ENCODE data around the gene PLCL2. TPM values are rescaled to one million over a fixed set of nuclear protein-coding genes. Genes with fewer than 3 reads are reported as not detected.
"Not testable (repeated sequence)": the region's sequence is repeated elsewhere in the genome, so short reads cannot be mapped to it uniquely, and the experiment has no call there.

The PLCL2 gene
- total RNA-seq, 1 donor from 2014 or later: 1.6 TPM

- no peak for FAIRE-seq
- H3K4me3 ChIP-seq (ENCODE audit: low read depth, low read length): no peak overlapping the region
- no peak for TF ChIP-seq CTCF (IDR thresholded peaks at IDR 0.05; ENCODE audit: insufficient read depth, low read length, severe bottlenecking)
- no peaks in the 10 kb centered on the region for H3K27me3 ChIP-seq (ENCODE audit: control insufficient read depth, insufficient read depth, low read length)
- H3K36me3 ChIP-seq (ENCODE audit: control insufficient read depth, insufficient read depth, low read length): no peaks in the 10 kb centered on the region
- DNase-seq (ENCODE audit: low read depth): no peak
These were observed 65.5 kb downstream of the PLCL2 start for GRCh38 chr3:16950282-16950681.

GRCh38 chr3:16950845-16951244, 66.1 kb downstream of the PLCL2 start:
- no peaks in the 10 kb centered on the region for H3K36me3 ChIP-seq (ENCODE audit: control insufficient read depth, insufficient read depth, low read length)
- no peaks in the 10 kb centered on the region for H3K27me3 ChIP-seq (ENCODE audit: control insufficient read depth, insufficient read depth, low read length)
- no peak overlapping the region for H3K4me3 ChIP-seq (ENCODE audit: low read depth, low read length)
- FAIRE-seq (no peak), DNase-seq (ENCODE audit: low read depth) (no peak)
- no peak for TF ChIP-seq CTCF (IDR thresholded peaks at IDR 0.05; ENCODE audit: insufficient read depth, low read length, severe bottlenecking)

GRCh38 chr3:16957852-16958251, 73.1 kb downstream of the PLCL2 start:
- not testable (repeated sequence) for DNase-seq (ENCODE audit: low read depth); FAIRE-seq; H3K36me3 ChIP-seq (ENCODE audit: control insufficient read depth, insufficient read depth, low read length); H3K4me3 ChIP-seq (ENCODE audit: low read depth, low read length); H3K27me3 ChIP-seq (ENCODE audit: control insufficient read depth, insufficient read depth, low read length)

GRCh38 chr3:16960125-16960524, 75.4 kb downstream of the PLCL2 start:
- H3K36me3 ChIP-seq (ENCODE audit: control insufficient read depth, insufficient read depth, low read length): no peaks in the 10 kb centered on the region
- FAIRE-seq (no peak), DNase-seq (ENCODE audit: low read depth) (no peak)
- H3K4me3 ChIP-seq (ENCODE audit: low read depth, low read length): no peak overlapping the region
- no peaks in the 10 kb centered on the region for H3K27me3 ChIP-seq (ENCODE audit: control insufficient read depth, insufficient read depth, low read length)
- no peak for TF ChIP-seq CTCF (IDR thresholded peaks at IDR 0.05; ENCODE audit: insufficient read depth, low read length, severe bottlenecking)

- FAIRE-seq (no peak), DNase-seq (ENCODE audit: low read depth) (no peak)
- no peak for TF ChIP-seq CTCF (IDR thresholded peaks at IDR 0.05; ENCODE audit: insufficient read depth, low read length, severe bottlenecking)
These were observed 77.0 kb downstream of the PLCL2 start for GRCh38 chr3:16961621-16962205.

GRCh38 chr3:16975083-16975482, 90.3 kb downstream of the PLCL2 start:
- no peak for TF ChIP-seq CTCF (IDR thresholded peaks at IDR 0.05; ENCODE audit: insufficient read depth, low read length, severe bottlenecking)
- DNase-seq (ENCODE audit: low read depth): no peak
- Histone ChIP-seq H3K27me3 (ENCODE audit: control insufficient read depth, insufficient read depth, low read length) (no peaks in the 10 kb centered on the region), H3K36me3 (ENCODE audit: control insufficient read depth, insufficient read depth, low read length) (no peaks in the 10 kb centered on the region), H3K4me3 (ENCODE audit: low read depth, low read length) (no peak overlapping the region)
- FAIRE-seq: no peak

More at GRCh38 chr3:16961621-16962205, 77.0 kb downstream of the PLCL2 start:
- Histone ChIP-seq H3K36me3 (ENCODE audit: control insufficient read depth, insufficient read depth, low read length) (no peaks in the 10 kb centered on the region), H3K27me3 (ENCODE audit: control insufficient read depth, insufficient read depth, low read length) (no peaks in the 10 kb centered on the region), H3K4me3 (ENCODE audit: low read depth, low read length) (no peak overlapping the region)

Measured in bronchial epithelial cell (primary cell).